ENCODE results near the gene TH.

DNA sequence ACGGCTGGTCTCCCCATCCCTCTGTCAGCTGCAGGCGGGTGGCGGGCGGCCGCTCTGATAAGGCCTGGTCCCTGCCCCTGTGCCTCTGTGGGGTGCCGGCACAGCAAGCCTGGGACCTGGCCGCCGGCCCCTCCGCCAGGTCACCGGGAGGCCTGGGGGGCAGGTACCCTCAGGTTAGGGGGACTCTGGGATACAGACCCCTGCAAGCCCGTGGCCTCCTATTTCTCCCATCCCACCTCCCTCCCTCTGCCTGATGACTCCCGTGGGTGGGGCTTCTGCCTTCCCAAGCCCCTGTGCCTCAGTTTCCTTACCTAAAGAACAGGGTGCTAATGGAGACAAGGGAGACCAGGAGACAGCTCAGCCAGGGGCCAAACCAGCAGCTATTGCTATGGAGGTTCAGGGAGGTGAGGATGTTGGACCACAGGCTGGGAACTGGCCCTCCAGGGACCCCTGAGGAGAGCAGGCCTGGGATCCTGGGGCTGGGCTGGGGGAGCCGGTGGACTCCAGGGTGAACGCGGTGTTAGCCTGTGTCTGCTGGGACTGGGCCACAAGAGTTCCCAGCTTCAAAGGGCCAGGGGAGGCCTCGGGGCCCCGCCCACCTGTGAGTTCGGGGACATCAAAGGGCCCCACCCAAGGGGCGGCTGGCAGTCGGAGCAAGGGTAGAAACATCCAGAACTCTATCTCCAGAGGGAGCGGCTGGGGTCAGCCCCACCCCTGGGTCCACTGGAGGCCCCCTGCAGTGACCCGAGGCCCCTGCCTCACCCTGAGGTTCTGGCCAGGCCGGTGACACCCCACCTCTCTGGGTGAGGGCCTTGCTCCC, 32.0 kb upstream of the TH start:
- TF ChIP-seq, protein P1, sequence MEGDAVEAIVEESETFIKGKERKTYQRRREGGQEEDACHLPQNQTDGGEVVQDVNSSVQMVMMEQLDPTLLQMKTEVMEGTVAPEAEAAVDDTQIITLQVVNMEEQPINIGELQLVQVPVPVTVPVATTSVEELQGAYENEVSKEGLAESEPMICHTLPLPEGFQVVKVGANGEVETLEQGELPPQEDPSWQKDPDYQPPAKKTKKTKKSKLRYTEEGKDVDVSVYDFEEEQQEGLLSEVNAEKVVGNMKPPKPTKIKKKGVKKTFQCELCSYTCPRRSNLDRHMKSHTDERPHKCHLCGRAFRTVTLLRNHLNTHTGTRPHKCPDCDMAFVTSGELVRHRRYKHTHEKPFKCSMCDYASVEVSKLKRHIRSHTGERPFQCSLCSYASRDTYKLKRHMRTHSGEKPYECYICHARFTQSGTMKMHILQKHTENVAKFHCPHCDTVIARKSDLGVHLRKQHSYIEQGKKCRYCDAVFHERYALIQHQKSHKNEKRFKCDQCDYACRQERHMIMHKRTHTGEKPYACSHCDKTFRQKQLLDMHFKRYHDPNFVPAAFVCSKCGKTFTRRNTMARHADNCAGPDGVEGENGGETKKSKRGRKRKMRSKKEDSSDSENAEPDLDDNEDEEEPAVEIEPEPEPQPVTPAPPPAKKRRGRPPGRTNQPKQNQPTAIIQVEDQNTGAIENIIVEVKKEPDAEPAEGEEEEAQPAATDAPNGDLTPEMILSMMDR (IDR thresholded peaks at IDR 0.05), result no peak
- TF ChIP-seq POLR2A (IDR thresholded peaks at IDR 0.05; ENCODE audit: low read depth), result no peak
